H1 (cell line): ENCODE measurements around the gene RNF212B. TPM values are rescaled to one million over a fixed set of nuclear protein-coding genes. Genes with fewer than 3 reads are reported as not detected.

Source experiments
- CTCF ChIA-PET: fragments of 300-600 bp; sonication (Branson Sonifier 250); formaldehyde crosslinking; loops from one replicate; lab custom pipeline; 2021; ENCODE audit not compliant: partially characterized antibody; lab: Charles Lee
- POLR2A ChIA-PET: fragments of 300-600 bp; sonication (Branson Sonifier 250); formaldehyde crosslinking; loops from one replicate; lab custom pipeline; 2021; ENCODE audit warnings: inconsistent platforms; ENCODE audit not compliant: partially characterized antibody; lab: Charles Lee
- DNase-seq, 2 experiments: peaks; one replicate each; pipeline versions ENCODE4 v3.0.0 to v3.0.0-alpha.2; 2010 to 2022; ENCODE audit warnings: low spot score in 2 of 2, low read depth in 1 of 2, mixed read lengths in 1 of 2
- FAIRE-seq: peaks from 2 replicates; lab custom pipeline; 2011; peaks lifted over from hg19 to GRCh38; lab: Jason Lieb, UNC
- H2AFZ ChIP-seq: 2 replicates; pipeline ENCODE4 v1.8.1; 2012; ENCODE audit warnings: low read length, inconsistent platforms
- H2AK5ac ChIP-seq: 2 replicates; pipeline ENCODE4 v1.6.1; 2013; ENCODE audit warnings: low read depth, low read length
- H2BK120ac ChIP-seq: replicated peaks from 2 replicates; pipeline ENCODE3; 2013; ENCODE audit warnings: low read depth, low read length, inconsistent platforms
- H2BK12ac ChIP-seq: 2 replicates; pipeline ENCODE4 v1.6.1; 2013; ENCODE audit warnings: low read depth, low read length
- H2BK15ac ChIP-seq: 2 replicates; pipeline ENCODE4 v1.6.1; 2013; ENCODE audit warnings: low read length
- H2BK20ac ChIP-seq: 2 replicates; pipeline ENCODE4 v1.6.1; 2013; ENCODE audit warnings: low read length
- H2BK5ac ChIP-seq: 2 replicates; pipeline ENCODE4 v1.6.1; 2013; ENCODE audit warnings: low read depth, low read length
- H3K14ac ChIP-seq: 2 replicates; pipeline ENCODE4 v1.6.1; 2013; ENCODE audit warnings: inconsistent platforms; ENCODE audit not compliant: insufficient read length
- H3K18ac ChIP-seq: 2 replicates; pipeline ENCODE4 v1.6.1; 2013; ENCODE audit warnings: low read length; ENCODE audit errors: extremely low read depth
- H3K23ac ChIP-seq: 2 replicates; pipeline ENCODE4 v1.6.1; 2013; ENCODE audit warnings: inconsistent platforms; ENCODE audit not compliant: insufficient read length
- H3K23me2 ChIP-seq: 2 replicates; pipeline ENCODE4 v1.6.1; 2013; ENCODE audit warnings: low read depth, low read length
- H3K27ac ChIP-seq: 2 replicates; pipeline ENCODE4 v1.6.1; 2011; ENCODE audit warnings: low read depth, low read length, inconsistent platforms
- H3K27me3 ChIP-seq, 4 experiments: replicated peaks in 1 of 4; 1 replicate in 1 of 4; 2 replicates in 3 of 4; pipeline versions ENCODE4 v1.6.1 to v1.8.1; 2011 to 2013; ENCODE audit warnings: low read length in 3 of 4, mild to moderate bottlenecking in 3 of 4, inconsistent platforms in 2 of 4, mixed read lengths in 2 of 4, moderate library complexity in 1 of 4; ENCODE audit not compliant: control insufficient read depth in 3 of 4, insufficient read depth in 3 of 4; ENCODE audit errors: extremely low read depth in 1 of 4
- H3K36me3 ChIP-seq, 4 experiments: 2 replicates each; pipeline versions ENCODE4 v1.6.1 to v1.8.1; 2011 to 2013; ENCODE audit warnings: mild to moderate bottlenecking in 4 of 4, low read length in 3 of 4, moderate library complexity in 2 of 4, control low read depth in 1 of 4, inconsistent platforms in 1 of 4; ENCODE audit not compliant: insufficient read depth in 4 of 4, control insufficient read depth in 2 of 4
- H3K4ac ChIP-seq: replicated peaks from 2 replicates; pipeline ENCODE3; 2013; ENCODE audit warnings: low read length, low read depth, mixed read lengths, inconsistent platforms; ENCODE audit not compliant: insufficient read length
- H3K4me1 ChIP-seq, 4 experiments: replicated peaks in 1 of 4; 1 replicate in 1 of 4; 2 replicates in 3 of 4; pipeline versions ENCODE4 v1.6.1 to v1.8.1; 2011 to 2013; ENCODE audit warnings: low read length in 3 of 4, inconsistent platforms in 2 of 4, mixed read lengths in 1 of 4; ENCODE audit not compliant: insufficient read depth in 4 of 4, control insufficient read depth in 3 of 4
- H3K4me2 ChIP-seq, 2 experiments: 2 replicates each; pipeline versions ENCODE4 v1.6.1 to v1.8.1; 2011 to 2013; ENCODE audit warnings: low read depth in 2 of 2, low read length in 2 of 2, control low read depth in 1 of 2, inconsistent platforms in 1 of 2, mild to moderate bottlenecking in 1 of 2; ENCODE audit not compliant: insufficient read depth in 1 of 2
- H3K4me3 ChIP-seq, 4 experiments: fragments of 200-600, 300-600 bp in 1 of 4; sonication (generic), shearing (Covaris generic), sonication (Bioruptor Twin) in 1 of 4; 2 replicates each; pipeline versions ENCODE4 v1.5.1 to v1.8.1; 2011 to 2016; ENCODE audit warnings: low read length in 4 of 4, low read depth in 3 of 4, control low read depth in 2 of 4, inconsistent platforms in 2 of 4, mild to moderate bottlenecking in 2 of 4, mixed read lengths in 1 of 4, moderate library complexity in 1 of 4; ENCODE audit not compliant: insufficient read depth in 2 of 4; ENCODE audit errors: extremely low read depth in 1 of 4
- H3K56ac ChIP-seq: replicated peaks from 2 replicates; pipeline ENCODE3; 2013; ENCODE audit warnings: low read depth, mild to moderate bottlenecking, mixed read lengths, low read length, inconsistent platforms; ENCODE audit not compliant: insufficient read length
- H3K79me1 ChIP-seq: 2 replicates; pipeline ENCODE4 v1.6.1; 2013; ENCODE audit warnings: low read depth, low read length, control low read depth
- H3K79me2 ChIP-seq, 2 experiments: 2 replicates each; pipeline versions ENCODE4 v1.6.1 to v1.8.1; 2012 to 2013; ENCODE audit warnings: low read length in 2 of 2, mild to moderate bottlenecking in 2 of 2, inconsistent platforms in 1 of 2; ENCODE audit not compliant: insufficient read depth in 2 of 2, control insufficient read depth in 1 of 2
- H3K9ac ChIP-seq, 4 experiments: replicated peaks in 1 of 4; 1 replicate in 1 of 4; 2 replicates in 3 of 4; pipeline versions ENCODE4 v1.6.1 to v1.8.1; 2011 to 2013; ENCODE audit warnings: low read depth in 3 of 4, low read length in 3 of 4, control low read depth in 2 of 4, mild to moderate bottlenecking in 2 of 4, moderate library complexity in 2 of 4, inconsistent platforms in 1 of 4; ENCODE audit errors: extremely low read depth in 1 of 4
- H3K9me3 ChIP-seq, 2 experiments: 2 replicates each; pipeline versions ENCODE4 v1.6.1 to v1.8.1; 2012 to 2013; ENCODE audit warnings: mild to moderate bottlenecking in 2 of 2, moderate library complexity in 2 of 2, control low read depth in 1 of 2, inconsistent platforms in 1 of 2, low read depth in 1 of 2, low read length in 1 of 2, mixed read lengths in 1 of 2; ENCODE audit not compliant: insufficient read depth in 2 of 2
- H4K20me1 ChIP-seq, 2 experiments: replicated peaks in 1 of 2; 2 replicates each; pipeline versions ENCODE3 to v1.8.1; 2011 to 2013; ENCODE audit warnings: inconsistent platforms in 2 of 2, low read length in 2 of 2, mild to moderate bottlenecking in 1 of 2; ENCODE audit not compliant: insufficient read depth in 2 of 2, control insufficient read depth in 1 of 2
- H4K5ac ChIP-seq: 2 replicates; pipeline ENCODE4 v1.6.1; 2013; ENCODE audit warnings: low read length, low read depth, mixed read lengths, inconsistent platforms; ENCODE audit not compliant: insufficient read length
- H4K8ac ChIP-seq: 2 replicates; pipeline ENCODE4 v1.8.0; 2013; ENCODE audit warnings: mild to moderate bottlenecking, moderate library complexity, low read length, inconsistent platforms; ENCODE audit not compliant: insufficient read depth; ENCODE audit errors: extremely low read depth
- H4K91ac ChIP-seq: replicated peaks from 2 replicates; pipeline ENCODE3; 2013; ENCODE audit warnings: low read length, mixed read lengths, inconsistent platforms; ENCODE audit not compliant: insufficient read length
- JUN ChIP-seq: IDR thresholded peaks from 2 replicates; pipeline ENCODE4 v1.6.1; 2011; ENCODE audit warnings: low read depth, mild to moderate bottlenecking, improper control_type of control experiment, low read length
- JUND ChIP-seq: IDR thresholded peaks from 2 replicates; pipeline ENCODE4 v1.6.1; 2011; ENCODE audit warnings: mild to moderate bottlenecking, improper control_type of control experiment, low read length
- KDM4A ChIP-seq: IDR thresholded peaks from one replicate; pipeline ENCODE4 v1.7.1; 2012; ENCODE audit warnings: low read depth, mild to moderate bottlenecking, moderate library complexity, low read length, inconsistent platforms; ENCODE audit not compliant: severe bottlenecking
- MAX ChIP-seq: IDR thresholded peaks from 2 replicates; pipeline ENCODE4 v1.6.1; 2012; ENCODE audit warnings: inconsistent platforms
- POLR2A ChIP-seq, 2 experiments: IDR thresholded peaks; 1 replicate in 1 of 2; 2 replicates in 1 of 2; pipeline ENCODE4 v1.6.1; 2011; ENCODE audit warnings: low read depth in 2 of 2, low read length in 2 of 2, mild to moderate bottlenecking in 2 of 2; ENCODE audit errors: control extremely low read depth in 1 of 2
- RBBP5 ChIP-seq: IDR thresholded peaks from 2 replicates; pipeline ENCODE4 v1.7.1; 2012; ENCODE audit warnings: low read depth, mild to moderate bottlenecking, inconsistent platforms, low read length, moderate library complexity, borderline replicate concordance
- SIN3A ChIP-seq, 2 experiments: IDR thresholded peaks in 1 of 2; conservative IDR thresholded peaks in 1 of 2; 2 replicates each; pipeline ENCODE4 v1.6.1; 2011 to 2012; ENCODE audit warnings: low read length in 2 of 2, improper control_type of control experiment in 1 of 2, low read depth in 1 of 2, mild to moderate bottlenecking in 1 of 2
- SIRT6 ChIP-seq: IDR thresholded peaks from one replicate; pipeline ENCODE4 v1.7.1; 2012; ENCODE audit warnings: low read length, inconsistent platforms
- SIX5 ChIP-seq: IDR thresholded peaks from 2 replicates; pipeline ENCODE4 v1.6.1; 2011; ENCODE audit warnings: mild to moderate bottlenecking, low read depth, low read length
- SRF ChIP-seq: IDR thresholded peaks from 2 replicates; pipeline ENCODE4 v1.6.1; 2011; ENCODE audit warnings: mild to moderate bottlenecking, low read depth, low read length, moderate library complexity
- TCF12 ChIP-seq: IDR thresholded peaks from 2 replicates; pipeline ENCODE4 v1.6.1; 2011; ENCODE audit warnings: low read depth, mild to moderate bottlenecking, low read length
- TEAD4 ChIP-seq: IDR thresholded peaks from 2 replicates; pipeline ENCODE4 v1.6.1; 2012; ENCODE audit warnings: low read depth, low read length, inconsistent platforms, mixed read lengths
- WGBS, 2 experiments: shearing (Covaris generic) in 1 of 2; methylation state at CpG; one replicate each; pipeline versions ENCODE4 v1.1.6 to v1.1.7; 2013 to 2015; ENCODE audit warnings: low lambda C conversion rate in 2 of 2, mixed read lengths in 2 of 2, inconsistent platforms in 1 of 2, low coverage in 1 of 2, missing lambda C conversion rate in 1 of 2; ENCODE audit not compliant: insufficient replicate concordance in 2 of 2, insufficient coverage in 1 of 2, insufficient read length in 1 of 2; ENCODE audit errors: extremely low coverage in 1 of 2, missing lambda C conversion rate in 1 of 2; 5-methylcytosine and 5-hydroxymethylcytosine counted together
- polyA plus RNA-seq, 7 experiments: library from polyadenylated mRNA; depleted of rRNA in 3 of 7; stranded (reverse) in 5 of 7; unstranded in 2 of 7; fragments of >200 nt in 5 of 7; fragments of 200-250 nt in 2 of 7; gene quantifications; 1 replicate in 5 of 7; 2 replicates in 1 of 7; 4 replicates in 1 of 7; pipeline versions ENCODE4 v1.2.1 to v1.2.3, GENCODE V29; 2011 to 2013; ENCODE audit warnings: missing spikeins in 2 of 7, mixed read lengths in 2 of 7
- total RNA-seq: library from RNA; stranded (reverse); fragmentation: NEBNext Ultra II Directional; extraction: Animal tissue kit (Norgen Biotek cat#: 25700); gene quantifications from 2 replicates; pipeline ENCODE4 v1.2.1, GENCODE V29; 2021
- TF ChIP-seq, protein P1 (sequence below): IDR thresholded peaks from 2 replicates; pipeline ENCODE4 v1.6.1; 2011; ENCODE audit warnings: low read length, improper control_type of control experiment

The RNF212B gene
- total and polyA plus RNA-seq, 2 of the 8 experiments (the other 6 are each of a cell fraction or from before 2014, with no cell fraction given), result 0.95 to 1.2 TPM

- Histone ChIP-seq H3K4me2 (peak overlapping the region; percentile 91 to 99), H3K79me1 (no peaks in the 10 kb centered on the region), H2AFZ (peak overlapping the region; percentile 47; the same call in 1 of the 2 replicates), H3K18ac (peak overlapping the region; percentile 78), H3K9me3 (no peaks in the 10 kb centered on the region), H2BK12ac (no peak overlapping the region), H2BK120ac (no peak overlapping the region), H4K5ac (peak overlapping the region; percentile 57), H3K27ac (peak overlapping the region; percentile 65; the same call in 1 of the 2 replicates), H3K4ac (no peak overlapping the region), H3K79me2 (no peaks in the 10 kb centered on the region), H4K91ac (peak overlapping the region; percentile 56), H3K14ac (no peak overlapping the region), H2BK15ac (no peak overlapping the region), H2BK20ac (no peak overlapping the region), H3K27me3 (peaks cover 5 to 38% (median 29%) of the 10 kb centered on the region in 4 experiments), H3K56ac (peak overlapping the region; percentile 64), H2BK5ac (peak overlapping the region; percentile 83; the same call in 1 of the 2 replicates), H3K36me3 (no peaks in the 10 kb centered on the region), H4K20me1 (peaks cover 1 to 4% of the 10 kb centered on the region in 2 experiments), H3K4me3 (peak overlapping the region; percentile 56 to 93 (median 73)), H3K23ac (no peak overlapping the region), H3K9ac (peak overlapping the region in 2 of 4 experiments; percentile 51 to 66; a peak in 4 of 7 replicates), H2AK5ac (no peak overlapping the region), H3K4me1 (peaks cover 0 to 7% (median 1%) of the 10 kb centered on the region in 4 experiments; a peak in 4 of 7 replicates), H3K23me2 (peaks cover 17% of the 10 kb centered on the region), H4K8ac (peak overlapping the region; percentile 62; the same call in 1 of the 2 replicates)
- no peak for FAIRE-seq
- ChIA-PET CTCF (interaction anchor here (0.9 to 2.4 kb wide), 9 partner anchors 22 to 258 kb away, joined by 3 to 9 read pairs (median 4); no protein-coding TSS in a partner anchor), POLR2A (interaction anchor here (0.8 to 4.7 kb wide), 14 partner anchors 8 to 295 kb away, joined by 3 to 35 read pairs (median 4); partner anchors contain the start of genes HOMEZ, PABPN1 and SLC22A17)
- WGBS, 2 experiments, result 0% methylated on average over 20 of the region's 25 CpGs; no CpG with 5 or more reads in 1 of the 2 experiments
- DNase-seq, result no peak
- TF ChIP-seq SIRT6, result no peak
- TF ChIP-seq SIN3A (conservative IDR thresholded peaks at IDR 0.05 in 1 of 2, IDR thresholded peaks at IDR 0.05 in 1 of 2; ENCODE audit: low read depth in 1 of 2, low read length in 2 of 2), result no peak
- TF ChIP-seq SIX5, result no peak
- TF ChIP-seq POLR2A (IDR thresholded peaks at IDR 0.05; ENCODE audit: control extremely low read depth in 1 of 2, low read depth in 2 of 2, low read length in 2 of 2), result peak in 1 of 2 experiments; percentile 86; a peak in 2 of 3 replicates
- TF ChIP-seq SRF, result no peak
- 0 out of 2 replicates have a peak, but pooled peaks have one; percentile 78 for TF ChIP-seq RBBP5
- TF ChIP-seq KDM4A, result no peak
- TF ChIP-seq TCF12, result no peak
- TF ChIP-seq JUND, result no peak
- TF ChIP-seq MAX, result peak; percentile 92
- TF ChIP-seq, protein P1, sequence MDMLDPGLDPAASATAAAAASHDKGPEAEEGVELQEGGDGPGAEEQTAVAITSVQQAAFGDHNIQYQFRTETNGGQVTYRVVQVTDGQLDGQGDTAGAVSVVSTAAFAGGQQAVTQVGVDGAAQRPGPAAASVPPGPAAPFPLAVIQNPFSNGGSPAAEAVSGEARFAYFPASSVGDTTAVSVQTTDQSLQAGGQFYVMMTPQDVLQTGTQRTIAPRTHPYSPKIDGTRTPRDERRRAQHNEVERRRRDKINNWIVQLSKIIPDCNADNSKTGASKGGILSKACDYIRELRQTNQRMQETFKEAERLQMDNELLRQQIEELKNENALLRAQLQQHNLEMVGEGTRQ, result no peak
- no peak for TF ChIP-seq JUN
- TF ChIP-seq TEAD4, result no peak
These were observed 64.2 kb downstream of the RNF212B start for GRCh38 chr14:23301969-23302289.
